Pons (tissue), 1 donor: ENCODE data around the gene TAS2R60.
"Not testable (repeated sequence)": the region's sequence is repeated elsewhere in the genome, so short reads cannot be mapped to it uniquely, and the experiment has no call there.

Experiments used
- DNase-seq: peaks from one replicate; pipeline ENCODE4 v3.0.0-alpha.2; 2016; ENCODE audit warnings: low spot score

The TAS2R60 gene

GRCh38 chr7:143443153-143443552 lies at the start of gene TAS2R60:
Gene TAS2R60, plus strand, starts transcription at chr7:143443453. Its CDS starts 0 bp downstream, at chr7:143443453.
- no peak for DNase-seq

GRCh38 chr7:143394068-143394467 lies 49.2 kb upstream of the TAS2R60 start:
- DNase-seq = no peak

- no peak for DNase-seq
Measured at GRCh38 chr7:143394777-143395176, 48.5 kb upstream of the TAS2R60 start.

- no peak for DNase-seq
Measured at GRCh38 chr7:143395187-143396149, 47.8 kb upstream of the TAS2R60 start.

- no peak for DNase-seq
Measured at GRCh38 chr7:143396182-143396581, 47.1 kb upstream of the TAS2R60 start.

- no peak for DNase-seq
Measured at GRCh38 chr7:143396625-143397556, 46.4 kb upstream of the TAS2R60 start.

- DNase-seq = no peak
Measured at GRCh38 chr7:143397710-143398530, 45.3 kb upstream of the TAS2R60 start.

GRCh38 chr7:143398616-143399015 lies 44.6 kb upstream of the TAS2R60 start:
- DNase-seq = no peak

GRCh38 chr7:143399151-143399550 lies 44.1 kb upstream of the TAS2R60 start:
- DNase-seq = no peak

GRCh38 chr7:143399642-143400041 lies 43.6 kb upstream of the TAS2R60 start:
- no peak for DNase-seq

GRCh38 chr7:143401265-143401664 lies 42.0 kb upstream of the TAS2R60 start:
- no peak for DNase-seq

GRCh38 chr7:143402233-143402632 lies 41.0 kb upstream of the TAS2R60 start:
- DNase-seq = not testable (repeated sequence)

- DNase-seq = no peak
Measured at GRCh38 chr7:143405173-143406001, 37.9 kb upstream of the TAS2R60 start.

- no peak for DNase-seq
Measured at GRCh38 chr7:143406002-143406357, 37.3 kb upstream of the TAS2R60 start.

GRCh38 chr7:143407287-143408251 lies 35.7 kb upstream of the TAS2R60 start:
- DNase-seq = no peak

- no peak for DNase-seq
Measured at GRCh38 chr7:143408252-143408685, 35.0 kb upstream of the TAS2R60 start.

GRCh38 chr7:143408686-143409561 lies 34.3 kb upstream of the TAS2R60 start, which contains the start of gene EPHA1:
Gene EPHA1, minus strand, starts transcription at chr7:143408856. Its CDS starts 51 bp downstream, at chr7:143408805.
- DNase-seq = no peak

- DNase-seq = peak; percentile 15
Measured at GRCh38 chr7:143410521-143411004, 32.7 kb upstream of the TAS2R60 start.
